Karpas-422 (cell line): Measurements from ENCODE around the gene SFT2D2. TPM values are rescaled to one million over a fixed set of nuclear protein-coding genes. Genes with fewer than 3 reads are reported as not detected.

Experiments used
- DNase-seq: peaks from one replicate; pipeline ENCODE4 v3.0.0-alpha.2; 2015
- H2AFZ ChIP-seq: fragments of 200-600 bp; sonication (generic); 2 replicates; pipeline ENCODE4 v1.6.1; 2014; ENCODE audit warnings: antibody characterized with exemption, low read length, mixed read lengths
- H3K27ac ChIP-seq: fragments of 200-600 bp; sonication (generic); 2 replicates; pipeline ENCODE4 v1.5.1; 2014; ENCODE audit warnings: mild to moderate bottlenecking, low read length, moderate library complexity
- H3K27me3 ChIP-seq: fragments of 200-600 bp; sonication (generic); 2 replicates; pipeline ENCODE4 v1.6.1; 2014; ENCODE audit warnings: low read length, mixed read lengths
- H3K36me3 ChIP-seq: fragments of 200-600 bp; sonication (generic); 2 replicates; pipeline ENCODE4 v1.6.1; 2014; ENCODE audit warnings: low read length, mixed read lengths; ENCODE audit not compliant: insufficient read depth
- H3K4me1 ChIP-seq: fragments of 200-600 bp; sonication (generic); 2 replicates; pipeline ENCODE4 v1.6.1; 2014; ENCODE audit warnings: mild to moderate bottlenecking, low read length, mixed read lengths
- H3K4me2 ChIP-seq: fragments of 200-600 bp; sonication (generic); 2 replicates; pipeline ENCODE4 v1.6.1; 2014; ENCODE audit warnings: low read length, low read depth, mild to moderate bottlenecking; ENCODE audit not compliant: poor library complexity, severe bottlenecking
- H3K4me3 ChIP-seq: fragments of 200-600 bp; sonication (generic); 2 replicates; pipeline ENCODE4 v1.5.1; 2014; ENCODE audit warnings: mild to moderate bottlenecking, antibody characterized with exemption, low read length, mixed read lengths
- H3K79me2 ChIP-seq: fragments of 200-600 bp; sonication (generic); 2 replicates; pipeline ENCODE4 v1.6.1; 2014; ENCODE audit warnings: mild to moderate bottlenecking, low read length, mixed read lengths
- H3K9ac ChIP-seq: fragments of 200-600 bp; sonication (generic); 2 replicates; pipeline ENCODE4 v1.6.0; 2014; ENCODE audit warnings: low read length
- H3K9me2 ChIP-seq: fragments of 200-600 bp; sonication (generic), shearing (Covaris generic); replicated peaks from 2 replicates; pipeline ENCODE4 v1.6.0; 2014; ENCODE audit warnings: mild to moderate bottlenecking, low read length, moderate library complexity; ENCODE audit not compliant: insufficient read depth
- H3K9me3 ChIP-seq: fragments of 300-700, 200-600 bp; sonication (generic); 2 replicates; pipeline ENCODE4 v1.6.1; 2014; ENCODE audit warnings: low read length, mixed read lengths
- H4K20me1 ChIP-seq: fragments of 200-600 bp; sonication (generic); 2 replicates; pipeline ENCODE4 v1.6.1; 2014; ENCODE audit warnings: mild to moderate bottlenecking, antibody characterized with exemption, low read length, low read depth; ENCODE audit not compliant: insufficient read depth
- total RNA-seq: library from RNA; depleted of rRNA; stranded (reverse); fragments of >200 nt; shearing (Covaris generic); gene quantifications from 2 replicates; pipeline ENCODE4 v1.2.3, GENCODE V29; 2014; ENCODE audit warnings: low replicate concordance

Gene SFT2D2
- total RNA-seq, 1 experiment from 2014 or later, result 41.1 TPM

DNA sequence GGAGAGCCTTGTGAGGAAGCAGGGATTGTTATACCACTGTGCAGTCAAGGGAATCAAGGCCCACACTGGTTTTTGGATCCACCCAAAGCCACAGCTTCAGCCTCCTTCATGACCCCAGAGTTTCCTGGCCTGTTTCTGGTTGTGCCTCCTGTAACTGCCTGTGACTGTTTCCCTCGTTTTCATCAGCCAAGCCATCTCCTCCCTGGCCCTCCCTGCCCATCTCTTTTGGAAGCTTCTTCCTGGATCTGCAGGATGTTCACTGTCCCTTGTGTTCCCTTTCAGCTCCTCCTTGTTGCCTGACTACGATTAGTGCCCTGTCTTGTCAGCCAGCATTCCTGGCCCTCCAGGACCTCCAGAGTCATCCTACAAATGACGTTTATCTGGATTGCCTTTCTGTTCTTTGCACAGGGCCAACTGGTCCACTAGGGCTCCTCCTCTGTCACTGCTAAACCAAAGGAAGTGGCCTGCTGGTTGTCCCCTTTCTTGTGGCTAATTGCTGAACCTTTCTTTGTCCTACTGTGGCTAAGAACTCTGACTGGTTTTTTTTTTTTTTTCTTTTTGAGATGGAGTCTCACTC lies 17.9 kb downstream of the SFT2D2 start:
- Histone ChIP-seq H3K4me2 (no peak overlapping the region), H3K9me3 (no peaks in the 10 kb centered on the region), H3K9ac (no peak overlapping the region), H3K9me2 (no peaks in the 10 kb centered on the region), H4K20me1 (no peaks in the 10 kb centered on the region), H3K79me2 (peaks cover 43% of the 10 kb centered on the region), H3K27me3 (no peaks in the 10 kb centered on the region), H3K4me1 (no peaks in the 10 kb centered on the region), H3K27ac (no peak overlapping the region), H3K36me3 (peaks cover 25% of the 10 kb centered on the region; the same call in 1 of the 2 replicates), H2AFZ (no peak overlapping the region), H3K4me3 (no peak overlapping the region)
- DNase-seq, result no peak

DNA sequence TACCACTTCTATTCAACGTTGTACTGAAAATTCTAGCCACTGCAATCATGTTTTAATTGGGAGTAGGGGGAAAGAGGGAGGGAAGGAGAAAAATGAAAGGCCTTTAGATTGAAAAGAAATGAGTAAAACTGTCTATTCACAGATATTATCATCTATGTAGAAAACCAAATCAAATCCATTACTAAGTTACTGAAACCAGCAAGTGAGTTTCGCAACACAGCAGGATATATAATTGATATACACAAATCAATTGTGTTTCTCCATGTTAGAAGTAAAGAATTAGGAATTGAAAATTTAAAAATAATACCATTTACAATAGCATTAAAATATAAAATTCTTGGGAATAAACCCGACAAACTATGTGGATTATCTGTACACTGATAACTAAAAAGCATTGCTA lies 19.2 kb downstream of the SFT2D2 start:
- Histone ChIP-seq H3K9me2 (no peaks in the 10 kb centered on the region), H3K4me2 (no peak overlapping the region), H3K4me1 (no peaks in the 10 kb centered on the region), H3K27me3 (no peaks in the 10 kb centered on the region), H3K79me2 (peaks cover 52% of the 10 kb centered on the region), H3K4me3 (no peak overlapping the region), H3K9ac (no peak overlapping the region), H3K36me3 (peaks cover 22% of the 10 kb centered on the region; the same call in 1 of the 2 replicates), H3K9me3 (no peaks in the 10 kb centered on the region), H3K27ac (no peak overlapping the region), H2AFZ (no peak overlapping the region), H4K20me1 (no peaks in the 10 kb centered on the region)
- no peak for DNase-seq

DNA sequence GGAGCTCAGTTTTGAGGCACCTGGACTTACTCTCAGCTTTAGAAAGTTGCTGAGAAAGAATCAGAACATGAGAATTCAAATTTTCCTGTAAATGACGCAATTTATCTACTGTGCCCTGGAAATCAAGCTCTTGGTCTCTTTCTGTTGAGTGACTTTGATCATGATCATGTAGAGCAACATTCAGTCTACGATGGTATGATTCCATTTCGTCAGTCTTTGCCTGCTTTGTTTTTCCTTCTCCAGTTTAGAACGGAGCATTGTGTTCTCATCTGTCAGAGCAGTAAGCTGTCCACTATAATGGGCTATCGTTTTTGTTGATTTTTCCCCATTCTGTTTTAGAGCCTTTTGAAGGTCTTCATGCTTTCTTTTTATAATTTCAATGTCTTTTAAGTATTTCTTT lies 20.7 kb downstream of the SFT2D2 start:
- H3K27me3 ChIP-seq, result no peaks in the 10 kb centered on the region
- no peaks in the 10 kb centered on the region for H3K4me1 ChIP-seq
- H3K9me3 ChIP-seq, result no peaks in the 10 kb centered on the region
- H3K27ac ChIP-seq, result no peak overlapping the region
- no peaks in the 10 kb centered on the region for H3K9me2 ChIP-seq
- H3K9ac ChIP-seq, result no peak overlapping the region
- H3K4me3 ChIP-seq, result no peak overlapping the region
- H2AFZ ChIP-seq, result no peak overlapping the region
- peaks cover 65% of the 10 kb centered on the region for H3K79me2 ChIP-seq
- H3K4me2 ChIP-seq, result no peak overlapping the region
- H3K36me3 ChIP-seq, result peaks cover 26% of the 10 kb centered on the region; the same call in 1 of the 2 replicates
- no peaks in the 10 kb centered on the region for H4K20me1 ChIP-seq
- no peak for DNase-seq

GRCh38 chr1:168252204-168252733 lies 26.5 kb downstream of the SFT2D2 start:
- Histone ChIP-seq H3K4me2 (no peak overlapping the region), H2AFZ (no peak overlapping the region), H3K79me2 (peaks cover 73% of the 10 kb centered on the region), H3K9ac (no peak overlapping the region), H3K4me1 (no peaks in the 10 kb centered on the region), H3K27me3 (no peaks in the 10 kb centered on the region), H4K20me1 (no peaks in the 10 kb centered on the region), H3K9me2 (no peaks in the 10 kb centered on the region), H3K36me3 (peaks cover 54% of the 10 kb centered on the region), H3K9me3 (peaks cover 14% of the 10 kb centered on the region), H3K4me3 (no peak overlapping the region), H3K27ac (no peak overlapping the region)
- peak; percentile 27 for DNase-seq

DNA sequence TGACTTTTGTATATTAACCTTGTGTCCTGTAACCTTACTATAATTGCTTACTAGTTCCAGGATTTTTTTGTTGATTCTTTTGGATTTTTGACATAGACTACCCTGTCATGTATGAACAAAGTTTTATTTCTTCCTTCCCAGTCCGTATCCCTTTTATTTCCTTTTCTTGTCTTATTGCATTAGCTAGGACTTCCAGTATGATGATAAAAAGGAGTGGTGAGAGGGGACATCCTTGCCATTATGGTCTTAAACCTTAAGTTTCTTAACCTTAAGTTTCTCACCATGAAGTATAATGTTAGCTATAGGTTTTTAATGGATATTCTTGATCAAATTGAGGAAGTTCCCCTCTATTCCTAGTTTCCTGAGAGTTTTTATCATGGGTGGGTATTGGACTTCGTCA lies 30.4 kb downstream of the SFT2D2 start:
- H3K27me3 ChIP-seq, result no peaks in the 10 kb centered on the region
- H3K9me3 ChIP-seq, result peaks cover 14% of the 10 kb centered on the region
- H3K9me2 ChIP-seq, result no peaks in the 10 kb centered on the region
- no peaks in the 10 kb centered on the region for H4K20me1 ChIP-seq
- no peak overlapping the region for H3K4me2 ChIP-seq
- peaks cover 68% of the 10 kb centered on the region for H3K79me2 ChIP-seq
- H3K4me1 ChIP-seq, result no peaks in the 10 kb centered on the region
- no peak overlapping the region for H3K9ac ChIP-seq
- H3K4me3 ChIP-seq, result no peak overlapping the region
- peaks cover 44% of the 10 kb centered on the region for H3K36me3 ChIP-seq
- H3K27ac ChIP-seq, result no peak overlapping the region
- DNase-seq, result no peak
- H2AFZ ChIP-seq, result no peak overlapping the region

DNA sequence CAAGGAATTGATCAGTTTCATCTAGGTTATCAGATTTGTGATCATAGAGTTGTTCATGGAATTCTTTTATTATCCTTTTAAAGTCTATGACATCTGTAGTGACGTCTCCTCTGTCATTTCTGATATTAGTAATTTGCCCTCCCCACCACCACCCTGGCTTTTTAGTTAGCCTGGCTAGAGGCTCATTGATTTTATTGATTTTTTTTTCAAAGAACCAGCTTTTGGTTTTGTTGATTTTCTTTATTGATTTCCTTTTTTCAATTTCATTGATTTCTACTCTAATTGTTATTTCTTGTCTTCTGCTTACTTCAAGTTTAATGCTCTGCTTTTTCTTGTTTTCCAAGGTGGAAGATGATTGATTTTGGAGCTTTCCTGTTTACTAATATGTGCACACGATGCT lies 31.6 kb downstream of the SFT2D2 start:
- Histone ChIP-seq H3K36me3 (peaks cover 40% of the 10 kb centered on the region), H3K4me1 (no peaks in the 10 kb centered on the region), H3K9me2 (no peaks in the 10 kb centered on the region), H2AFZ (no peak overlapping the region), H3K79me2 (peaks cover 64% of the 10 kb centered on the region), H3K27me3 (no peaks in the 10 kb centered on the region), H3K27ac (no peak overlapping the region), H3K4me3 (no peak overlapping the region), H3K4me2 (no peak overlapping the region), H3K9me3 (peaks cover 14% of the 10 kb centered on the region), H4K20me1 (no peaks in the 10 kb centered on the region), H3K9ac (no peak overlapping the region)
- no peak for DNase-seq

- Histone ChIP-seq H3K9me2 (no peaks in the 10 kb centered on the region), H3K9ac (no peak overlapping the region), H3K79me2 (peaks cover 52% of the 10 kb centered on the region), H3K27me3 (no peaks in the 10 kb centered on the region), H3K9me3 (peaks cover 13% of the 10 kb centered on the region), H4K20me1 (no peaks in the 10 kb centered on the region), H2AFZ (no peak overlapping the region), H3K4me1 (no peaks in the 10 kb centered on the region), H3K4me3 (no peak overlapping the region), H3K4me2 (no peak overlapping the region), H3K36me3 (peaks cover 26% of the 10 kb centered on the region), H3K27ac (no peak overlapping the region)
- DNase-seq, result no peak
These were observed 33.8 kb downstream of the SFT2D2 start for GRCh38 chr1:168259567-168259966.

- Histone ChIP-seq H3K9ac (no peak overlapping the region), H3K79me2 (peaks cover 44% of the 10 kb centered on the region), H3K4me2 (no peak overlapping the region), H3K9me2 (no peaks in the 10 kb centered on the region; the same call in 1 of the 2 replicates), H4K20me1 (no peaks in the 10 kb centered on the region), H3K27me3 (no peaks in the 10 kb centered on the region), H3K9me3 (peaks cover 6% of the 10 kb centered on the region), H2AFZ (no peak overlapping the region), H3K36me3 (peaks cover 18% of the 10 kb centered on the region), H3K27ac (no peak overlapping the region), H3K4me3 (no peak overlapping the region), H3K4me1 (no peaks in the 10 kb centered on the region)
- no peak for DNase-seq
These were observed 34.6 kb downstream of the SFT2D2 start for GRCh38 chr1:168260393-168260792.
